B cell (primary cell): ENCODE data around the gene FGFRL1. TPM values are rescaled to one million over a fixed set of nuclear protein-coding genes. Genes with fewer than 3 reads are reported as not detected.

ENCODE experiments used
- ATAC-seq: fragments of 200-7000 bp; cut with Tn5 transposase; one replicate; pipeline ENCODE4 v1.10.0; 2021; ENCODE audit warnings: low read depth, mild to moderate bottlenecking, moderate number of reproducible peaks, moderate library complexity
- CTCF ChIA-PET: fragments of 350-600 bp; sonication (Branson Sonifier 250); formaldehyde crosslinking; loops from one replicate; lab custom pipeline; 2021; ENCODE audit warnings: antibody characterized with exemption, inconsistent platforms; lab: Charles Lee
- POLR2A ChIA-PET: fragments of 350-600 bp; sonication (Branson Sonifier 250); formaldehyde crosslinking; loops from one replicate; lab custom pipeline; 2021; ENCODE audit warnings: antibody characterized with exemption; lab: Charles Lee
- DNase-seq: peaks from one replicate; pipeline ENCODE4 v3.0.0; 2013
- H2AFZ ChIP-seq: 2 replicates; pipeline ENCODE4 v1.6.1; 2012; ENCODE audit warnings: mild to moderate bottlenecking, low read depth, low read length; ENCODE audit not compliant: insufficient read depth, poor library complexity, severe bottlenecking
- H3K27ac ChIP-seq, 2 donors: 1 replicate in 1 of 2; 2 replicates in 1 of 2; pipeline ENCODE4 v1.5.1; 2012 to 2013; ENCODE audit warnings: low read length in 2 of 2, mild to moderate bottlenecking in 2 of 2, moderate library complexity in 1 of 2
- H3K27me3 ChIP-seq, 4 experiments: fragments of 200-600 bp in 1 of 4; sonication (generic) in 1 of 4; replicated peaks in 1 of 4; 1 replicate in 2 of 4; 2 replicates in 2 of 4; pipeline versions ENCODE4 v1.6.1 to v1.7.0; 2013 to 2016; ENCODE audit warnings: low read length in 3 of 4, mild to moderate bottlenecking in 2 of 4, mixed read lengths in 1 of 4, moderate library complexity in 1 of 4; ENCODE audit not compliant: insufficient read depth in 4 of 4, control insufficient read depth in 3 of 4; ENCODE audit errors: control extremely low read depth in 1 of 4
- H3K36me3 ChIP-seq, 2 experiments: replicated peaks in 1 of 2; 1 replicate in 1 of 2; 2 replicates in 1 of 2; pipeline versions ENCODE4 v1.6.1 to v1.7.1; 2013; ENCODE audit warnings: low read length in 1 of 2; ENCODE audit not compliant: insufficient read depth in 2 of 2, control insufficient read depth in 1 of 2; ENCODE audit errors: control extremely low read depth in 1 of 2, extremely low read depth in 1 of 2
- H3K4me1 ChIP-seq, 2 donors: fragments of 200-600 bp in 1 of 2; sonication (generic) in 1 of 2; 1 replicate in 1 of 2; 2 replicates in 1 of 2; pipeline versions ENCODE4 v1.5.1 to v1.6.1; 2013 to 2017; ENCODE audit warnings: low read length in 2 of 2; ENCODE audit not compliant: control insufficient read depth in 2 of 2, insufficient read depth in 2 of 2
- H3K4me2 ChIP-seq: replicated peaks from 2 replicates; pipeline ENCODE3; 2012; ENCODE audit warnings: mild to moderate bottlenecking, low read depth, low read length; ENCODE audit not compliant: poor library complexity, severe bottlenecking
- H3K4me3 ChIP-seq, 5 experiments: fragments of 200-600 bp in 1 of 5; sonication (generic) in 1 of 5; 1 replicate in 3 of 5; 2 replicates in 2 of 5; pipeline versions ENCODE4 v1.5.1 to v1.7.0; 2011 to 2016; ENCODE audit warnings: low read length in 4 of 5, mild to moderate bottlenecking in 4 of 5, low read depth in 2 of 5, control low read depth in 1 of 5, moderate library complexity in 1 of 5; ENCODE audit not compliant: insufficient read depth in 1 of 5; ENCODE audit errors: control extremely low read depth in 1 of 5, extremely low read depth in 1 of 5
- H3K79me2 ChIP-seq: fragments of 200-600 bp; sonication (generic); one replicate; pipeline ENCODE4 v1.6.0; 2016; ENCODE audit warnings: low read length; ENCODE audit not compliant: control insufficient read depth, insufficient read depth
- H3K9ac ChIP-seq: fragments of 200-600 bp; sonication (generic); 2 replicates; pipeline ENCODE4 v1.6.1; 2017; ENCODE audit warnings: mild to moderate bottlenecking, low read length, moderate library complexity
- H3K9me3 ChIP-seq, 3 donors: one replicate each; pipeline versions ENCODE4 v1.6.1 to v1.7.1; 2013; ENCODE audit warnings: low read length in 2 of 3; ENCODE audit not compliant: control insufficient read depth in 2 of 3, insufficient read depth in 1 of 3; ENCODE audit errors: control extremely low read depth in 1 of 3
- H4K20me1 ChIP-seq: 2 replicates; pipeline ENCODE4 v1.6.0; 2012; ENCODE audit warnings: mild to moderate bottlenecking, low read length; ENCODE audit not compliant: insufficient read depth, control insufficient read depth, poor library complexity, severe bottlenecking
- H3K27ac Mint-ChIP-seq: one replicate; pipeline ENCODE4 v1.8.0; 2021; ENCODE audit warnings: mixed read lengths
- H3K27me3 Mint-ChIP-seq: one replicate; pipeline ENCODE4 v1.8.0; 2021; ENCODE audit warnings: mixed read lengths
- H3K4me1 Mint-ChIP-seq: one replicate; pipeline ENCODE4 v1.8.0; 2021; ENCODE audit warnings: mixed read lengths
- H3K4me3 Mint-ChIP-seq: one replicate; pipeline ENCODE4 v1.8.0; 2021; ENCODE audit warnings: mixed read lengths
- H3K9me3 Mint-ChIP-seq: one replicate; pipeline ENCODE4 v1.8.0; 2022; ENCODE audit warnings: mixed read lengths; ENCODE audit not compliant: insufficient read depth
- CTCF ChIP-seq: fragments of 200-600 bp; IDR thresholded peaks from one replicate; pipeline ENCODE4 v1.8.0; 2022; ENCODE audit warnings: antibody characterized with exemption, mild to moderate bottlenecking
- EZH2 ChIP-seq: IDR thresholded peaks from 2 replicates; pipeline ENCODE4 v1.6.1; 2012; ENCODE audit warnings: borderline replicate concordance, low read depth, mild to moderate bottlenecking, moderate library complexity, low read length; ENCODE audit not compliant: insufficient read depth, poor library complexity, severe bottlenecking
- WGBS: methylation state at CpG from one replicate; pipeline ENCODE4 v1.1.5; 2013; ENCODE audit warnings: missing lambda C conversion rate; ENCODE audit not compliant: insufficient coverage; 5-methylcytosine and 5-hydroxymethylcytosine counted together
- intact Hi-C: fragments of 100-400 bp; cut with micrococcal nuclease; formaldehyde crosslinking; loops from one replicate; pipeline ENCODE4 v1.10.0; 2022
- polyA plus RNA-seq: library from polyadenylated mRNA; depleted of rRNA; stranded (reverse); fragments of >200 nt; gene quantifications from 2 replicates; pipeline ENCODE4 v1.2.3, GENCODE V29; 2012
- total RNA-seq, 2 donors: library from RNA; stranded (reverse); fragments of 120-200 nt in 1 of 2; gene quantifications; 1 replicate in 1 of 2; 2 replicates in 1 of 2; pipeline versions ENCODE4 v1.2.3 to v1.2.4, GENCODE V29; 2013 to 2022

Gene FGFRL1
- total and polyA plus RNA-seq, 2 donors (not counting 1 experiment from before 2014, with no cell fraction given), result 24.1 to 28.9 TPM

GRCh38 chr4:1022051-1022738 lies 10.8 kb downstream of the FGFRL1 start:
- WGBS, result 89% methylated on average over 46 of the region's 46 CpGs
- peak overlapping the region; percentile 73 for H3K4me2 ChIP-seq

More at GRCh38 chr4:1022051-1022738, 10.8 kb downstream of the FGFRL1 start:
- peaks cover 0 to 2% of the 10 kb centered on the region in 2 experiments for H3K36me3 ChIP-seq
- H4K20me1 ChIP-seq, result no peaks in the 10 kb centered on the region
- no peak overlapping the region for H3K4me3 ChIP-seq
- ChIA-PET CTCF (interaction anchor here (1.0 kb wide), 1 partner anchor 246 kb away, joined by 4 read pairs; no protein-coding TSS in a partner anchor), POLR2A (interaction anchor here (0.7 to 1.2 kb wide), 3 partner anchors 12 to 100 kb away, joined by 3 to 13 read pairs (median 3); partner anchors contain the start of gene FGFRL1)
- Mint-ChIP-seq H3K9me3 (no peaks in the 10 kb centered on the region), H3K4me1 (peaks cover 36% of the 10 kb centered on the region), H3K27me3 (no peaks in the 10 kb centered on the region), H3K27ac (peak overlapping the region; percentile 84), H3K4me3 (peak overlapping the region; percentile 75)
- H3K79me2 ChIP-seq, result no peaks in the 10 kb centered on the region
- peak overlapping the region; percentile 31 to 40 for H3K27ac ChIP-seq
- ATAC-seq (no peak), DNase-seq (no peak)
- H3K9me3 ChIP-seq, result no peaks in the 10 kb centered on the region
- H2AFZ ChIP-seq, result no peak overlapping the region
- no peaks in the 10 kb centered on the region for H3K27me3 ChIP-seq
- TF ChIP-seq EZH2 (no peak), CTCF (no peak)
- intact Hi-C loops, result no loop called here
- peaks cover 24 to 43% of the 10 kb centered on the region in 2 donors for H3K4me1 ChIP-seq
- H3K9ac ChIP-seq, result no peak overlapping the region
